ENCODE measurements around the gene HMCN1. TPM values are rescaled to one million over a fixed set of nuclear protein-coding genes. Genes with fewer than 3 reads are reported as not detected.
"Not testable (repeated sequence)": the region's sequence is repeated elsewhere in the genome, so short reads cannot be mapped to it uniquely, and the experiment has no call there.

Gene HMCN1
- polyA plus RNA-seq, 3 donors from 2014 or later: 0.33 to 0.38 TPM; not detected in 1

DNA sequence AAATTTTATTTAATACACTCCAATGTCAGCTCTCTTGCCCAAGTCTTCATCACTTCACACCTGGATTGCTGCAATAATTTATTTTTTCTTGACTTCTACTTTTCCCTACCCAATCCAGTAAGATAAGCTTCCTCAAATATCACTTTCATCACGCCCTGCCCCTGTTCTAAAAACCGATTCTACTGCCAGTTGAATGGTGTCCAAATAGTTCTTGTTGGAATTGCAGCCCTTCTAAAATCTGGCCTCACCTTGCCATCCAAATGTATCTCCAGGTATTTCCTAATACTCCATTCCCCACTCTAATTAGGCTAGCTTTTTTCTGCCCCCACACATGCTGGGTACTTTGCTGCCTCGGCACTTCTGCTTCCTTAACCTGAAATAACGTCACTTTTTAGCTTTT lies 152.5 kb downstream of the HMCN1 start:
- Mint-ChIP-seq H3K4me3 (no peak overlapping the region), H3K27me3 (ENCODE audit: low read depth in 3 of 3) (peaks cover 0 to 2% (median 0%) of the 10 kb centered on the region in 3 donors), H3K27ac (no peak overlapping the region), H3K9me3 (peaks cover 0 to 6% (median 1%) of the 10 kb centered on the region in 6 donors), H3K4me1 (no peaks in the 10 kb centered on the region), H3K36me3 (no peaks in the 10 kb centered on the region)
- DNase-seq: no peak

DNA sequence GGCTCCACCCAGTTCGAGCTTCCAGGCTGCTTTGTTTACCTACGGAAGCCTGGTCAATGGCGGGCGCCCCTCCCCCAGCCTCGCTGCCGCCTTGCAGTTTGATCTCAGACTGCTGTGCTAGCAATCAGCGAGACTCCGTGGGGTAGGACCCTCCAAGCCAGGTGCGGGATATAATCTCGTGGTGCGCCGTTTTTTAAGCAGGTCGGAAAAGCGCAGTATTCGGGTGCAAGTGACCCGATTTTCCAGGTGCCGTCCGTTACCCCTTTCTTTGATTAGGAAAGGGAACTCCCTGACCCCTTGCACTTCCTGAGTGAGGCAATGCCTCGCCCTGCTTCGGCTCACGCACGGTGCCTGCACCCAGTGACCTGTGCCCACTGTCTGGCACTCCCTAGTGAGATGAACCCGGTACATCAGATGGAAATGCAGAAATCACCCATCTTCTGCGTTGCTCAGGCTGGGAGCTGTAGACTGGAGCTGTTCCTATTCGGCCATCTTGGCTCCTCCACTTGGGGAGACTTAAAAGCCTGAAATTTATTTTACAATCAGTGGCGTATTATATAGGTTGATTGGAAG lies 158.7 kb downstream of the HMCN1 start:
- H3K9me3 Mint-ChIP-seq; H3K4me3 Mint-ChIP-seq; DNase-seq; H3K27ac Mint-ChIP-seq; H3K36me3 Mint-ChIP-seq; H3K4me1 Mint-ChIP-seq; H3K27me3 Mint-ChIP-seq (ENCODE audit: low read depth in 3 of 3): not testable (repeated sequence)

DNA sequence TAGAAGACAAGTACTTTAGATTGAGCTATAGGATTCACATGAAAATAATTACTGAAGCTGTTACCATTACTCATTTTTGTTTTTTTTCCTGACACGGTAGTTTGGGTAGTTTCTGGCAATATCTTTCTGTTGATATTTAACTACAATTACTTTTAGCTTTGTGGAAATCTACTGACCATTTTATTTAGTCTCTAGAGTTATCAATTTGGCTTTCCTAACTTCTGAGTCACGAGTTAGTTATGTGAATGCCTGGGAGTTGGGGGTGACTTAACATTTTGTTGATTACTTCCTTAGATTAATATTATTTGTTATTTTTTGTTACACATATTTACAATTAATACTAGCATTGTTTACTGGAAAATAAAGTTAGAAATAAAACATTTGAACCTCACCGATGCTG lies 160.6 kb downstream of the HMCN1 start:
- H3K4me3 Mint-ChIP-seq: no peak overlapping the region
- no peak overlapping the region for H3K27ac Mint-ChIP-seq
- DNase-seq: no peak
- H3K4me1 Mint-ChIP-seq: no peaks in the 10 kb centered on the region
- H3K36me3 Mint-ChIP-seq: no peaks in the 10 kb centered on the region
- H3K9me3 Mint-ChIP-seq: peaks cover 0 to 11% (median 4%) of the 10 kb centered on the region in 6 donors
- H3K27me3 Mint-ChIP-seq (ENCODE audit: low read depth in 3 of 3): peaks cover 0 to 2% (median 0%) of the 10 kb centered on the region in 3 donors

DNA sequence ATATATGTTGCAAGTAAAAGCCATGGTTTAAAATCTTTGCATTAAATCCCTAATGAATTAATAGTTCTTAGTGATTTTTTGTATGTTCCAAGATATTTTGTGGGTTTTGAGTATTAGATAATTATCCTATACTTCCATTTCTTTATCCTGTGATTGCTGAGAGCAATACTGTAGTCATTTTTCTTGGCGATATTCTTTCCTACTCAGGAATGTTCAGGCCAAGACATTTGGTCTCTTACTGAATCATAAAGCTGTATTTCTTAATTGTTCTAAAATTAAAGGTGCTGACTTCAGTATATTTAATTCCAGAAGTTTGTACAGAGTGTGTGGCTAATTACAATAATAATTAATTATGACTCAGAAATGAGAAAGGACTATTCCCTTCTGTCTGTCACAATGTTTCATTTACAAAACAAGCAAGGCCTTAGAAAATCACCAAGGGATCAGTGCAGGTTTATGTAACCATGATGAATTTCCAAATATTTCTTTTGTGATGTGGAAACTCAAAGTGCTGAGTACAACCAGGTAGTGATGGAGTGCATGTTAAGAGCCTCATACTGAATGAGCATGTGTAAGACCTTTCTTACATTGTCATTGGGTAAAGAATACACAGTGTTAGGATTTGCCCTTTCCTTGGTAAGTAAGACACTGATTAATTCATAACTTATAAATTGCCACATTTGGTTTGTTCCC lies 161.2 kb downstream of the HMCN1 start:
- H3K4me3 Mint-ChIP-seq: no peak overlapping the region
- H3K36me3 Mint-ChIP-seq: no peaks in the 10 kb centered on the region
- DNase-seq: no peak
- peaks cover 0 to 14% (median 4%) of the 10 kb centered on the region in 6 donors for H3K9me3 Mint-ChIP-seq
- H3K4me1 Mint-ChIP-seq: no peaks in the 10 kb centered on the region
- H3K27me3 Mint-ChIP-seq (ENCODE audit: low read depth in 3 of 3): peaks cover 0 to 3% (median 2%) of the 10 kb centered on the region in 3 donors
- no peak overlapping the region for H3K27ac Mint-ChIP-seq

DNA sequence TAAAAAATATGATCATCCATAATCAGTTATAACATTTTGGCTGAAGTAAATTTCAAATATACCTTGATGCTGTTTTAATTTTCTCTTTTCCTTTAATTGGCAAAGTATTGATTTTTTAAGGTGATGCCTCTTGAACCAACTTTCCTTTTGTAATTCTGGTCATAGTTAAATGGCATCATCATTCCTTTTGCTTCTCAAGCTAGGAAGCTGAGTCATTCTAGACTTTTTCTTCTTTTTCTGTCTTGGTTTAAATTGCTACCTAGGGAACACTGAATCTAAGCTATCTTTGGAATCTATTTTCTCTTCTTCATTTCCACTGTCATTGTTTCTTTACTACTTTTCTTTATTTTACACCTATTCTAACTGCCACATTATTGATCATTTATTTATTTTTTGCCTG lies 162.7 kb downstream of the HMCN1 start:
- no peak overlapping the region for H3K27ac Mint-ChIP-seq
- no peaks in the 10 kb centered on the region for H3K36me3 Mint-ChIP-seq
- peaks cover 0 to 12% (median 3%) of the 10 kb centered on the region in 6 donors for H3K9me3 Mint-ChIP-seq
- H3K4me3 Mint-ChIP-seq: no peak overlapping the region
- no peak for DNase-seq
- no peaks in the 10 kb centered on the region for H3K4me1 Mint-ChIP-seq
- peaks cover 0 to 3% (median 1%) of the 10 kb centered on the region in 3 donors for H3K27me3 Mint-ChIP-seq (ENCODE audit: low read depth in 3 of 3)

DNA sequence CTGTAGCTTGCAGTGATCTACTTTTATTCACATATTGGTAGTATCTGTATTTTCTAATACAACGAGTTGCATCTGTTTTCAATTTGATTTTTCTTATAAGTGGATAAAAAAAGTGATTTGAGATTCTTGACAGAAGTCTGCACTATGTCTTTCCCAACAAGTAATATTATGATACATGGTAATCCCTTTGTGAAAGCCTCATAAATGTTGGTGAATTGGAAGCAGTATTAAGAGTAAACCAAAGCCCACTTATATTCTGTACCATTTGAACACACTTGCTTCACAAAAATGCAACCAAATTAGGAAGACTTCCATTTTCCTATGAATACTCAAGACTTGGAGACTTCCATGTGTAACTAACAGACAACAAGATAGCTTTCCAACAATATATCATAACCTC lies 172.0 kb downstream of the HMCN1 start:
- Mint-ChIP-seq H3K27me3 (ENCODE audit: low read depth in 3 of 3) (peaks cover 0 to 2% (median 1%) of the 10 kb centered on the region in 3 donors), H3K4me3 (no peak overlapping the region), H3K36me3 (no peaks in the 10 kb centered on the region), H3K4me1 (no peaks in the 10 kb centered on the region), H3K27ac (no peak overlapping the region), H3K9me3 (peaks cover 0 to 2% (median 0%) of the 10 kb centered on the region in 6 donors)
- no peak for DNase-seq

DNA sequence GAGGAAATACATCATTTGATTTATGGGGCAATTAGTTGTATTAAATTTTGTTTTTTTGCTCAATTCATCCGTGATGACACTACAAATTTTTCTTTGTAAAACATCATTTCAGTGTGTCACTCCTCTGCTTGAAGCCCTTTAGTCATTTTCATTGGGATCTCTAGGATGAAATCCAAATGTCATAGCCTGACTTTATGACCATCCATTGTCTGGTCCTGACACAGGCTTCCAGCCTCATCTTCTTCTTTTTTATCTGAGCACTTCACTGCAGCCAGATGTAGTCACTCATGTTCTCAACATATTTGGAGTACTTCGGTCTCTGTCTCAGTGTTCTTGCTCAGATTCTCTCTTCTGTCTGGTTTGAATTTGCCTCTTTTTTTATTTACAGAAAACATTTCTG lies 173.1 kb downstream of the HMCN1 start:
- no peak for DNase-seq
- H3K4me3 Mint-ChIP-seq: no peak overlapping the region
- peaks cover 0 to 2% (median 0%) of the 10 kb centered on the region in 6 donors for H3K9me3 Mint-ChIP-seq
- H3K36me3 Mint-ChIP-seq: no peaks in the 10 kb centered on the region
- H3K27ac Mint-ChIP-seq: no peak overlapping the region
- peaks cover 0 to 2% (median 1%) of the 10 kb centered on the region in 3 donors for H3K27me3 Mint-ChIP-seq (ENCODE audit: low read depth in 3 of 3)
- H3K4me1 Mint-ChIP-seq: no peaks in the 10 kb centered on the region

DNA sequence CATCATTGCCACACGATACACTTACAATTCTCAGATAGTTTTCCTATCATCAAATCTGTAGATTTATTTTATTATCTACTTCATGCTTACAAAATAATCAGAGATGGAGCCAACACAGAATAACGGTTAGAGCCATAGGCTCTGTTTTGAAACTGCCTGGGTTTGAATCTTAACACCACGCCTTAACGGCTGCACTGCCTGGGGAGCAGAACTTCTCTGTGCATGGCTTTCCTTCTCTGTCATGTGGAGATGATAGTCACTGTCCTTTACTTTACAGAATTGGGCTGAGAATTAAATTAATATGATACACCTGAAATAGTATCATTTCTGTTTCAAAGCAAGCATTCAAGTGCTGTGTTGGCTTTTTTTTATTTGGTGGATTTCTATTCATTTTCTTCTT lies 177.8 kb downstream of the HMCN1 start:
- Mint-ChIP-seq H3K9me3 (peaks cover 0 to 3% (median under 1%) of the 10 kb centered on the region in 6 donors), H3K36me3 (no peaks in the 10 kb centered on the region), H3K4me1 (no peaks in the 10 kb centered on the region), H3K27me3 (ENCODE audit: low read depth in 3 of 3) (peaks cover 0 to 5% (median 0%) of the 10 kb centered on the region in 3 donors), H3K4me3 (no peak overlapping the region), H3K27ac (no peak overlapping the region)
- DNase-seq: no peak

DNA sequence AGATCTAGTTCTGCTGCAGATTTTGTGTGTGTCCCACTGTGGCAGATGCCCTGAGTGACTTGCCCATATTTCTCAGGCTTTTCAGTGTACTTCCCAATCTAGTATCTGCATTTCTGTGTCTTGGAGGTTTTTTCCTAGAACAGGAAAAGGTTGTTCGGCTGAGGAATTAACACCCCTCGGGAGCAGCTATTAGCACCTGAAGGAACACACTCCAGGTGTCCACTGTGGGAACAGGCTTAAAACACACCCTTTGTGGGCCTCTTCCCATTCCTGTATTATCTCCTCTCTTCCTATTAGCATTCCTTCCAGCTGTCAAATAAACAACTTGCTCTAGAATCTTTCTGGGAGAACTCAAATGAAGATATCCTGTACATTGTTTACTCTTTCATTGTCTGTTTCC lies 178.3 kb downstream of the HMCN1 start:
- Mint-ChIP-seq H3K27me3 (ENCODE audit: low read depth in 3 of 3) (peaks cover 0 to 5% (median 0%) of the 10 kb centered on the region in 3 donors), H3K4me1 (no peaks in the 10 kb centered on the region), H3K4me3 (no peak overlapping the region), H3K27ac (no peak overlapping the region), H3K36me3 (no peaks in the 10 kb centered on the region), H3K9me3 (peaks cover 0 to 3% (median under 1%) of the 10 kb centered on the region in 6 donors)
- DNase-seq: no peak

DNA sequence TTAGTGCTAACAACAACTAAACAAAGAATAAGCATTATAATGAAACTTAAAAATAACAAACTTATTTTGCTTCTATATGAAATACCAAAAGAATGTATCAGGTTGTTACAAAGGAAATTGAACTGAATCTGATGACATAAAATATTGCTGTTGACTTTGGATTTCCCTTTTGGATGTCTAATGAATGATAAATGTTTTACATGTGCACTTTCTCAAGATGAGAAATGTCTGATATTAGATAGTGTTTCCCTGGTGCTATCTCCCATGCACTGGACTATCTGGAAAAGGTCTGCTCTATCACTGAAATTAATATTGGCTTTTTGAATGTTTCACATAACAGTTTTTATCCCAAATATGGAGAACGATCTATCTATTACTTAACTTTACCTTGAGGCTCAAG lies 179.9 kb downstream of the HMCN1 start:
- Mint-ChIP-seq H3K9me3 (peaks cover 0 to 3% (median under 1%) of the 10 kb centered on the region in 6 donors), H3K4me1 (no peaks in the 10 kb centered on the region), H3K4me3 (no peak overlapping the region), H3K27me3 (ENCODE audit: low read depth in 3 of 3) (peaks cover 0 to 5% (median 0%) of the 10 kb centered on the region in 3 donors), H3K27ac (no peak overlapping the region), H3K36me3 (no peaks in the 10 kb centered on the region)
- no peak for DNase-seq

DNA sequence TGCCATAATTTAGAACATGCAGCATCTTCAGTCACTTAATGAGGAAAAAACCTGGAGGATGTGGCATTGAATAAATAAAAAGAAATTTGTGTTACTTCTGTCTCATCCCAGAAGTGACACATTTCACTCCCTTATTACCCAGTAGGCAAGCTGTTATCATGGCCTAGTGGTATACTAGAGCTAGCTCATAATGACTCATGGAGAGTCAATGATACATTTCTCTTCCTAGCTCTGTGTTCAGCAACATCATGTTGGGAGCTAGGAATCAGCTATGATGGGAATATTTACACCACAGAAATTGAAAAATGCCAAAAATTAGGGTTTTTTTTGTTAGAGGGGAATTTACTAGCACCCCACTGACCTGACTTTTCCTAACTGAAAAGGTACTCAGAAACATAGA lies 182.7 kb downstream of the HMCN1 start:
- no peaks in the 10 kb centered on the region for H3K36me3 Mint-ChIP-seq
- H3K27me3 Mint-ChIP-seq (ENCODE audit: low read depth in 3 of 3): peaks cover 0 to 5% (median 0%) of the 10 kb centered on the region in 3 donors
- no peak overlapping the region for H3K4me3 Mint-ChIP-seq
- no peak overlapping the region for H3K27ac Mint-ChIP-seq
- H3K9me3 Mint-ChIP-seq: peaks cover 0 to 7% (median under 1%) of the 10 kb centered on the region in 6 donors
- DNase-seq: no peak
- H3K4me1 Mint-ChIP-seq: no peaks in the 10 kb centered on the region

DNA sequence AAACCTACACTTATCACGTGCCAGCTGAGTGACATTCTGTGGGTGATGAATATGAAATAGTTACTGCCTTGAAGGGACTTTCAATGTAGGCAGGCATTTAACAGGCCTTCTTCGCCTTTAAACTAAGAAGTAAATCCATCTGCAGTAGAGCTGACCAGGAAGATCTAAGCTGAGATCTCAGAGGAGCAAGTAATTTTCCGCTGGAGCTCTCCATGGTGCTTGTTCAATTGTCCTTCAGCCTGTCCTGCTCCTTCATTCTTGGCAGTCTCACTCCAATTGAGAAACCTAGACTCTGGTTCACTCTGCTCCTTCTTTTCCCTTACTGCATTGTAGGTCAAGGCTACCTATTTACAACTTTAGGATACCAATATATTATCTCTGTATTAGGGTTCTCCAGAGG lies 183.5 kb downstream of the HMCN1 start:
- Mint-ChIP-seq H3K4me3 (no peak overlapping the region), H3K4me1 (no peaks in the 10 kb centered on the region), H3K27me3 (ENCODE audit: low read depth in 3 of 3) (peaks cover 0 to 5% (median 0%) of the 10 kb centered on the region in 3 donors)

DNA sequence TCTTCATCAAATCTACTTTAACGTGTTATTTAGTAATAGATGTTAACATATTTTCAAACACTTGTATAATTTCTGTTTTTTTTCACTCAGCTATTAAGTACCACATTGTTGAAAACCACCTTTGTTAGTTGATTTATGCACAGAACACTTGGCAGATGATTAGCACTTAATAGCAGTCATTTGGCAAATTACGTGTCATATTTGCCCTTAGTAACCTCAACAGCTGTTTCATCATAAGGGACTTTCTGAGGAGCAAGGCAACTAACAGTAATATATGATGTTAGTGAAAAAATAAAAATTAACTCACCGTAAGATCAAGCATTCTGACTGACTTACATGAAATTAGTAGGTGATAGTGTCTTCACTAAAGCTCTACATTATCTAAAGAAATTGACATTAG lies 186.4 kb downstream of the HMCN1 start:
- H3K27ac Mint-ChIP-seq: no peak overlapping the region
- no peak for DNase-seq
- no peak overlapping the region for H3K4me3 Mint-ChIP-seq
- H3K27me3 Mint-ChIP-seq (ENCODE audit: low read depth in 3 of 3): no peaks in the 10 kb centered on the region
- H3K9me3 Mint-ChIP-seq: peaks cover 0 to 3% (median 0%) of the 10 kb centered on the region in 6 donors
- H3K4me1 Mint-ChIP-seq: no peaks in the 10 kb centered on the region
- peaks cover 0 to 2% (median 0%) of the 10 kb centered on the region in 3 donors for H3K36me3 Mint-ChIP-seq

More for the DNA sequence above, 183.5 kb downstream of the HMCN1 start:
- H3K36me3 Mint-ChIP-seq: no peaks in the 10 kb centered on the region
- H3K27ac Mint-ChIP-seq: no peak overlapping the region
- peaks cover 0 to 7% (median under 1%) of the 10 kb centered on the region in 6 donors for H3K9me3 Mint-ChIP-seq
- no peak for DNase-seq

DNA sequence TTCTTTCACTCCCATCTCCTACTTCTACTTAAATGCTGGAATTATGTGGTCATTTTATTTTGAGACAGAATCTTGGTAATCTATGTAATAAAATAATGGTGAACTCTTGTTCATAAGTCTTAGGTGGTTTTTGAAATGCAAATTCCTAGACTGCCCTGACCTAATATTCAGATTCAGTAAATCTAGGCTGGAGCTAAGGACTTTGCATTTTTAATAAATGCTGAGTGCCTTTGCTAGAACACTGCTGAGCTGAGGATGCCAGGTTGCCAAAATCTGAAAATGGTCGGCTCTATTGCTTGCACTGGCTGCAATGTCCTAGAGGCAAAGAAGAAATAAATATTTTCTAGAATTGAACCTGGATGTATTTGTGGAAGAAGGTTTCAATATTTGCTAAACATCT lies 187.4 kb downstream of the HMCN1 start:
- no peak overlapping the region for H3K27ac Mint-ChIP-seq
- H3K4me3 Mint-ChIP-seq: no peak overlapping the region
- H3K9me3 Mint-ChIP-seq: peaks cover 0 to 3% (median 0%) of the 10 kb centered on the region in 6 donors
- H3K4me1 Mint-ChIP-seq: no peaks in the 10 kb centered on the region
- no peak for DNase-seq
- H3K36me3 Mint-ChIP-seq: peaks cover 0 to 3% (median 0%) of the 10 kb centered on the region in 3 donors
- no peaks in the 10 kb centered on the region for H3K27me3 Mint-ChIP-seq (ENCODE audit: low read depth in 3 of 3)

Data from immature natural killer cell (primary cell).